Left ventricle myocardium superior (tissue), 1 donor: ENCODE data around the gene HLCS. TPM values are rescaled to one million over a fixed set of nuclear protein-coding genes. Genes with fewer than 3 reads are reported as not detected.

Experiments
- ATAC-seq: fragments of 200-7000 bp; cut with Tn5 transposase; one replicate; pipeline ENCODE4 v1.9.1; 2020; ENCODE audit warnings: mild to moderate bottlenecking, moderate library complexity
- DNase-seq: peaks from one replicate; pipeline ENCODE4 v3.0.0-alpha.2; 2020
- intact Hi-C: fragments of 100-400 bp; cut with micrococcal nuclease; formaldehyde crosslinking; loops from one replicate; pipeline ENCODE4 v1.11.0; 2022
- total RNA-seq: library from RNA; stranded (reverse); fragmentation: NEBNext Ultra II Directional; extraction: Animal tissue kit (Norgen Biotek cat#: 25700); gene quantifications from one replicate; pipeline ENCODE4 v1.2.1, GENCODE V29; 2021
- donor health status: DM: no; HTN: yes; CAD: no; lungs with severe emphysema.

HLCS gene
- total RNA-seq, 1 donor from 2014 or later, result 6.2 TPM

- intact Hi-C loops, result loop anchor here (10.0 kb wide), 1 partner anchor 181 kb away; no protein-coding TSS in a partner anchor
- ATAC-seq, result no peak
- no peak for DNase-seq
Observed at GRCh38 chr21:36744190-36744559, 222.3 kb downstream of the HLCS start.

- ATAC-seq (no peak), DNase-seq (no peak)
- intact Hi-C loops, result loop anchor here (10.0 kb wide), 1 partner anchor 181 kb away; no protein-coding TSS in a partner anchor
Observed at GRCh38 chr21:36743446-36743845, 223.0 kb downstream of the HLCS start.

GRCh38 chr21:36743008-36743407, 223.5 kb downstream of the HLCS start:
- intact Hi-C loops, result loop anchor here (10.0 kb wide), 1 partner anchor 182 kb away; no protein-coding TSS in a partner anchor
- ATAC-seq (no peak), DNase-seq (no peak)

GRCh38 chr21:36741506-36741905, 225.0 kb downstream of the HLCS start:
- DNase-seq, result peak; percentile 55
- intact Hi-C loops, result loop anchor here (10.0 kb wide), 1 partner anchor 183 kb away; no protein-coding TSS in a partner anchor
- ATAC-seq, result peak; percentile 76

GRCh38 chr21:36738489-36739126, 227.9 kb downstream of the HLCS start:
- ATAC-seq (no peak), DNase-seq (no peak)
- intact Hi-C loops, result no loop called here

GRCh38 chr21:36735724-36736320, 230.6 kb downstream of the HLCS start:
- DNase-seq, result no peak
- no peak for ATAC-seq
- intact Hi-C loops, result no loop called here

- intact Hi-C loops, result no loop called here
- DNase-seq, result no peak
- ATAC-seq, result no peak
Observed at GRCh38 chr21:36735201-36735515, 231.3 kb downstream of the HLCS start.

GRCh38 chr21:36734367-36735200, 231.9 kb downstream of the HLCS start:
- intact Hi-C loops, result loop anchor here (5.0 kb wide), 1 partner anchor 62 kb away; no protein-coding TSS in a partner anchor
- DNase-seq, result no peak
- ATAC-seq, result no peak

- no peak for ATAC-seq
- intact Hi-C loops, result loop anchor here (5.0 kb wide), 1 partner anchor 62 kb away; no protein-coding TSS in a partner anchor
- no peak for DNase-seq
Observed at GRCh38 chr21:36733857-36734256, 232.6 kb downstream of the HLCS start.

- intact Hi-C loops, result loop anchor here (5.0 kb wide), 1 partner anchor 60 kb away; no protein-coding TSS in a partner anchor
- no peak for ATAC-seq
- no peak for DNase-seq
Observed at GRCh38 chr21:36732761-36733160, 233.7 kb downstream of the HLCS start.

- no peak for DNase-seq
Observed at GRCh38 chr21:36732217-36732616, 234.3 kb downstream of the HLCS start.

GRCh38 chr21:36730291-36731281, 235.9 kb downstream of the HLCS start:
- ATAC-seq, result no peak
- DNase-seq, result no peak
- intact Hi-C loops, result loop anchor here (5.0 kb wide), 1 partner anchor 58 kb away; no protein-coding TSS in a partner anchor

More at GRCh38 chr21:36732217-36732616, 234.3 kb downstream of the HLCS start:
- intact Hi-C loops, result loop anchor here (5.0 kb wide), 1 partner anchor 60 kb away; no protein-coding TSS in a partner anchor
- ATAC-seq, result no peak

GRCh38 chr21:36729310-36729970, 237.0 kb downstream of the HLCS start:
- intact Hi-C loops, result no loop called here
- no peak for ATAC-seq
- no peak for DNase-seq

- DNase-seq, result no peak
- ATAC-seq, result no peak
- intact Hi-C loops, result no loop called here
Observed at GRCh38 chr21:36728371-36729111, 237.9 kb downstream of the HLCS start.

GRCh38 chr21:36727866-36728265, 238.6 kb downstream of the HLCS start:
- intact Hi-C loops, result no loop called here
- no peak for DNase-seq
- no peak for ATAC-seq

- ATAC-seq, result no peak
- intact Hi-C loops, result no loop called here
- no peak for DNase-seq
Observed at GRCh38 chr21:36725793-36726386, 240.6 kb downstream of the HLCS start.

GRCh38 chr21:36724660-36725059, 241.8 kb downstream of the HLCS start:
- ATAC-seq, result no peak
- DNase-seq, result no peak
- intact Hi-C loops, result no loop called here
